MM.1S (cell line): ENCODE measurements around the gene TSHZ3.

Source experiments
- DNase-seq: peaks from one replicate; pipeline ENCODE4 v3.0.0-alpha.2; 2015
- H2AFZ ChIP-seq: fragments of 300-600 bp; sonication (generic); 2 replicates; pipeline ENCODE4 v1.6.0; 2016; ENCODE audit warnings: antibody characterized with exemption, low read length
- H3F3A ChIP-seq: fragments of 300-600 bp; sonication (generic); 2 replicates; pipeline ENCODE4 v1.6.1; 2016; ENCODE audit warnings: mild to moderate bottlenecking, antibody characterized with exemption, low read length, moderate library complexity, mixed read lengths; ENCODE audit not compliant: insufficient read depth
- H3K27ac ChIP-seq: fragments of 300-600 bp; sonication (generic); 2 replicates; pipeline ENCODE4 v1.5.1; 2016; ENCODE audit warnings: mild to moderate bottlenecking, low read length
- H3K27me3 ChIP-seq: fragments of 300-600 bp; sonication (generic); replicated peaks from 2 replicates; pipeline ENCODE4 v1.6.0; 2016; ENCODE audit warnings: low read length; ENCODE audit not compliant: insufficient read depth
- H3K36me3 ChIP-seq: fragments of 300-600 bp; sonication (generic); replicated peaks from 2 replicates; pipeline ENCODE4 v1.6.1; 2016; ENCODE audit warnings: mild to moderate bottlenecking, low read length, mixed read lengths; ENCODE audit not compliant: insufficient read depth
- H3K4me1 ChIP-seq: fragments of 300-600 bp; sonication (generic); 2 replicates; pipeline ENCODE4 v1.6.1; 2016; ENCODE audit warnings: low read length, mixed read lengths
- H3K4me2 ChIP-seq: fragments of 300-600 bp; sonication (generic); 2 replicates; pipeline ENCODE4 v1.6.0; 2016; ENCODE audit warnings: low read depth, low read length
- H3K4me3 ChIP-seq: fragments of 300-600 bp; sonication (generic); 2 replicates; pipeline ENCODE4 v1.5.1; 2016; ENCODE audit warnings: low read length, mixed read lengths
- H3K79me2 ChIP-seq: fragments of 300-600 bp; sonication (generic); 2 replicates; pipeline ENCODE4 v1.6.1; 2016; ENCODE audit warnings: mixed run types, low read length, mixed read lengths
- H3K9ac ChIP-seq: fragments of 300-600 bp; sonication (generic); 2 replicates; pipeline ENCODE4 v1.6.1; 2016; ENCODE audit warnings: low read length, mixed read lengths
- H3K9me2 ChIP-seq: fragments of 300-600 bp; sonication (generic); replicated peaks from 2 replicates; pipeline ENCODE4 v1.6.1; 2016; ENCODE audit warnings: mild to moderate bottlenecking, low read length, mixed read lengths; ENCODE audit not compliant: insufficient read depth
- H3K9me3 ChIP-seq: fragments of 300-600 bp; sonication (generic); replicated peaks from 2 replicates; pipeline ENCODE4 v1.6.1; 2016; ENCODE audit warnings: mild to moderate bottlenecking, low read length, mixed read lengths; ENCODE audit not compliant: insufficient read depth
- H4K20me1 ChIP-seq: fragments of 300-600 bp; sonication (generic); 2 replicates; pipeline ENCODE4 v1.6.1; 2016; ENCODE audit warnings: mild to moderate bottlenecking, low read length, moderate library complexity, mixed read lengths; ENCODE audit not compliant: insufficient read depth
- CTCF ChIP-seq: fragments of 300-600 bp; sonication (generic); IDR thresholded peaks from 2 replicates; pipeline ENCODE4 v1.5.1; 2016; ENCODE audit warnings: antibody characterized with exemption, low read length, mixed read lengths
- EZH2 ChIP-seq: fragments of 300-600 bp; sonication (generic); optimal IDR thresholded peaks from 2 replicates; pipeline ENCODE3; 2017; ENCODE audit warnings: low read depth, mild to moderate bottlenecking, antibody characterized with exemption, low read length, mixed read lengths
- EZH2phosphoT487 ChIP-seq: fragments of 300-600 bp; sonication (generic); IDR thresholded peaks from 2 replicates; pipeline ENCODE4 v1.6.1; 2018; ENCODE audit warnings: antibody characterized with exemption, low read length

The TSHZ3 gene

GRCh38 chr19:31303262-31303815, 45.9 kb downstream of the TSHZ3 start:
- no peak overlapping the region for H3K9ac ChIP-seq
- no peak overlapping the region for H3K27ac ChIP-seq
- H3F3A ChIP-seq, result no peaks in the 10 kb centered on the region
- no peaks in the 10 kb centered on the region for H3K9me2 ChIP-seq
- no peaks in the 10 kb centered on the region for H3K79me2 ChIP-seq
- no peaks in the 10 kb centered on the region for H4K20me1 ChIP-seq
- no peaks in the 10 kb centered on the region for H3K9me3 ChIP-seq
- no peaks in the 10 kb centered on the region for H3K36me3 ChIP-seq
- H3K4me2 ChIP-seq, result no peak overlapping the region
- H2AFZ ChIP-seq, result no peak overlapping the region
- H3K4me1 ChIP-seq, result no peaks in the 10 kb centered on the region
- no peak for DNase-seq
- peaks cover 68% of the 10 kb centered on the region for H3K27me3 ChIP-seq
- H3K4me3 ChIP-seq, result no peak overlapping the region
- TF ChIP-seq CTCF (no peak), EZH2 (no peak), EZH2phosphoT487 (no peak)

- no peaks in the 10 kb centered on the region for H3K4me1 ChIP-seq
- H3K79me2 ChIP-seq, result no peaks in the 10 kb centered on the region
- no peaks in the 10 kb centered on the region for H3F3A ChIP-seq
- no peak overlapping the region for H3K4me2 ChIP-seq
- no peak overlapping the region for H3K9ac ChIP-seq
- no peak overlapping the region for H3K4me3 ChIP-seq
- TF ChIP-seq CTCF (no peak), EZH2 (no peak), EZH2phosphoT487 (no peak)
- H4K20me1 ChIP-seq, result no peaks in the 10 kb centered on the region
- no peaks in the 10 kb centered on the region for H3K9me2 ChIP-seq
- peaks cover 58% of the 10 kb centered on the region for H3K27me3 ChIP-seq
- no peaks in the 10 kb centered on the region for H3K36me3 ChIP-seq
- H2AFZ ChIP-seq, result no peak overlapping the region
- no peaks in the 10 kb centered on the region for H3K9me3 ChIP-seq
- no peak for DNase-seq
- no peak overlapping the region for H3K27ac ChIP-seq
These were observed 47.8 kb downstream of the TSHZ3 start for GRCh38 chr19:31301306-31301980.

- no peaks in the 10 kb centered on the region for H3K4me1 ChIP-seq
- H3K27ac ChIP-seq, result no peak overlapping the region
- TF ChIP-seq EZH2phosphoT487 (no peak), EZH2 (no peak), CTCF (no peak)
- no peak overlapping the region for H3K4me3 ChIP-seq
- H3K4me2 ChIP-seq, result no peak overlapping the region
- H3F3A ChIP-seq, result no peaks in the 10 kb centered on the region
- no peak for DNase-seq
- H3K9ac ChIP-seq, result no peak overlapping the region
- H3K27me3 ChIP-seq, result peaks cover 52% of the 10 kb centered on the region
- H3K36me3 ChIP-seq, result no peaks in the 10 kb centered on the region
- no peaks in the 10 kb centered on the region for H3K79me2 ChIP-seq
- H3K9me3 ChIP-seq, result no peaks in the 10 kb centered on the region
- H4K20me1 ChIP-seq, result no peaks in the 10 kb centered on the region
- H3K9me2 ChIP-seq, result no peaks in the 10 kb centered on the region
- no peak overlapping the region for H2AFZ ChIP-seq
These were observed 48.8 kb downstream of the TSHZ3 start for GRCh38 chr19:31300422-31300821.
